Activated naive CD4-positive, alpha-beta T cell treated with anti-CD3 and anti-CD28 coated beads, Interleukin-2, amount 50 U/mL, for 24 hours (primary cell): ENCODE results near the gene C17orf107.

ENCODE experiments used
- H3K27ac Mint-ChIP-seq: one replicate; pipeline ENCODE4 v1.8.0; 2021; ENCODE audit warnings: mild to moderate bottlenecking, mixed read lengths
- H3K27me3 Mint-ChIP-seq: one replicate; pipeline ENCODE4 v1.8.0; 2021; ENCODE audit warnings: mixed read lengths
- H3K36me3 Mint-ChIP-seq: one replicate; pipeline ENCODE4 v1.8.0; 2021; ENCODE audit warnings: mixed read lengths
- H3K4me1 Mint-ChIP-seq: one replicate; pipeline ENCODE4 v1.8.0; 2021; ENCODE audit warnings: mixed read lengths
- H3K4me3 Mint-ChIP-seq: one replicate; pipeline ENCODE4 v1.8.0; 2021; ENCODE audit warnings: mild to moderate bottlenecking, mixed read lengths
- H3K9me3 Mint-ChIP-seq: one replicate; pipeline ENCODE4 v1.8.0; 2021; ENCODE audit warnings: mixed read lengths

The C17orf107 gene

DNA sequence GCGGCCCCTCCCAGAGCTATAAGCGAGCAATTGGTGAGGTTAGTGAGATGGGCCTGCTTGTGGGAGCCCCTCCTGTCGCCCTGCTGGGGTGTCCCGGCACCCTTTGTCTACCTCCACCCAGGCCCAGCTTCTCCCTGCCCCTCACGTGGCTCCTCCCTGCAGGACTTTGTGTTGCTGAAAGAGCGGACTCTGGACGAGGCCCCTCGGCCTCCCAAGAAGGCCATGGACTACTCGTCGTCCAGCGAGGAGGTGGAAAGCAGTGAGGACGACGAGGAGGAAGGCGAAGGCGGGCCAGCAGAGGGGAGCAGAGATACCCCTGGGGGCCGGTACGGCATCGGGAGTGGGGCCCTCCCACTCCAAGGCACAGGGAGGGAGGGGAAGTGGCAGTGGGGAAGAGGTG lies 6.1 kb upstream of the C17orf107 start:
- Mint-ChIP-seq H3K27me3 (no peaks in the 10 kb centered on the region), H3K4me3 (no peak overlapping the region), H3K36me3 (peaks cover 4% of the 10 kb centered on the region), H3K4me1 (peaks cover 5% of the 10 kb centered on the region), H3K9me3 (no peaks in the 10 kb centered on the region), H3K27ac (no peak overlapping the region)

DNA sequence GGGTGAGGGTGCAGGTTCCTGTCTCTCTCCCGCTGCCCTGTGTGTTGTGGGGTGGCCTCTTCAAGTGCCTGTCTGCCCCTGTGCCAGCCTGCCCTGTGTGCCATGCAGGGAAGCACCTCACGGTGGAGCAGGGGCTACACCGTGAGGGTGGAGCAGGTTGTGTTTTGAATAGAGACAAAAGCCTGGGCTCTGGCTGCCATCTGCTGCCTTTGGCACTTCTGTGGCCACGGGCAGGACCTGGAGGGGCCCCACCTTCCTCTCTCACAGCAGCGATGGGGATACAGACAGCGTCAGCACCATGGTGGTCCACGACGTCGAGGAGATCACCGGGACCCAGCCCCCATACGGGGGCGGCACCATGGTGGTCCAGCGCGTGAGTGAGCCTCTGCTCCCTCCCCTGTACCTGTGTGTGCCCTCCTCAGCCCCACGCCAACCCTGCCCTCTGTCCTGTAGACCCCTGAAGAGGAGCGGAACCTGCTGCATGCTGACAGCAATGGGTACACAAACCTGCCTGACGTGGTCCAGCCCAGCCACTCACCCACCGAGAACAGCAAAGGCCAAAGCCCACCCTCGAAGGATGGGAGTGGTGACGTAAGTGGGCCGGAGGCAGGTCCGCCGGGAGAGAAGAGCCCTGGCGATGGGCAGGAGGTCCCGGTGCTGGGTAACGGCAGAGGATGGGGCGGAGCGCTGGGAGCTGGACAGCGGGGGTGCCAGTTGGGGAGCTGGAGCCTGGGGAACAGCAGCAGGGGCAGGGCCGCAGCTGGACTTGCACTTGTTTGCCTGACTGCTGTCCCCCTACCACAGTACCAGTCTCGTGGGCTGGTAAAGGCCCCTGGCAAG lies 5.4 kb upstream of the C17orf107 start:
- Mint-ChIP-seq H3K9me3 (no peaks in the 10 kb centered on the region), H3K27ac (no peak overlapping the region), H3K27me3 (no peaks in the 10 kb centered on the region), H3K4me3 (no peak overlapping the region), H3K36me3 (peaks cover 4% of the 10 kb centered on the region), H3K4me1 (peaks cover 9% of the 10 kb centered on the region)

DNA sequence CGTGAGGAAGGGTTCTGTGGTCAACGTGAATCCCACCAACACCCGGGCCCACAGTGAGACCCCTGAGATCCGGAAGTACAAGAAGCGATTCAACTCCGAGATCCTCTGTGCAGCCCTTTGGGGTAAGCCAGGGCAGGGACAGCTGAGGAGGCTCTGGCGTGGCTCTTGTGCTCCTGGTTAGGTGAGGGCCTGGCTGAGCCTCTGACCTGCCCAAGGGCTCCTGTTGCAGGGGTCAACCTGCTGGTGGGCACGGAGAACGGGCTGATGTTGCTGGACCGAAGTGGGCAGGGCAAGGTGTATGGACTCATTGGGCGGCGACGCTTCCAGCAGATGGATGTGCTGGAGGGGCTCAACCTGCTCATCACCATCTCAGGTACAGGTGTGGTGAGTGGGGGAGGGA lies 4.2 kb upstream of the C17orf107 start:
- Mint-ChIP-seq H3K9me3 (no peaks in the 10 kb centered on the region), H3K36me3 (peaks cover 2% of the 10 kb centered on the region), H3K27me3 (no peaks in the 10 kb centered on the region), H3K27ac (no peak overlapping the region), H3K4me3 (no peak overlapping the region), H3K4me1 (peaks cover 13% of the 10 kb centered on the region)

GRCh38 chr17:4895657-4896331 lies 3.5 kb upstream of the C17orf107 start:
- H3K27ac Mint-ChIP-seq: no peak overlapping the region
- no peaks in the 10 kb centered on the region for H3K36me3 Mint-ChIP-seq
- no peaks in the 10 kb centered on the region for H3K9me3 Mint-ChIP-seq
- no peak overlapping the region for H3K4me3 Mint-ChIP-seq
- peaks cover 13% of the 10 kb centered on the region for H3K4me1 Mint-ChIP-seq
- H3K27me3 Mint-ChIP-seq: no peaks in the 10 kb centered on the region

GRCh38 chr17:4896332-4897197 lies 2.8 kb upstream of the C17orf107 start:
- H3K4me3 Mint-ChIP-seq: no peak overlapping the region
- no peak overlapping the region for H3K27ac Mint-ChIP-seq
- H3K36me3 Mint-ChIP-seq: no peaks in the 10 kb centered on the region
- peaks cover 13% of the 10 kb centered on the region for H3K4me1 Mint-ChIP-seq
- H3K9me3 Mint-ChIP-seq: no peaks in the 10 kb centered on the region
- H3K27me3 Mint-ChIP-seq: no peaks in the 10 kb centered on the region

DNA sequence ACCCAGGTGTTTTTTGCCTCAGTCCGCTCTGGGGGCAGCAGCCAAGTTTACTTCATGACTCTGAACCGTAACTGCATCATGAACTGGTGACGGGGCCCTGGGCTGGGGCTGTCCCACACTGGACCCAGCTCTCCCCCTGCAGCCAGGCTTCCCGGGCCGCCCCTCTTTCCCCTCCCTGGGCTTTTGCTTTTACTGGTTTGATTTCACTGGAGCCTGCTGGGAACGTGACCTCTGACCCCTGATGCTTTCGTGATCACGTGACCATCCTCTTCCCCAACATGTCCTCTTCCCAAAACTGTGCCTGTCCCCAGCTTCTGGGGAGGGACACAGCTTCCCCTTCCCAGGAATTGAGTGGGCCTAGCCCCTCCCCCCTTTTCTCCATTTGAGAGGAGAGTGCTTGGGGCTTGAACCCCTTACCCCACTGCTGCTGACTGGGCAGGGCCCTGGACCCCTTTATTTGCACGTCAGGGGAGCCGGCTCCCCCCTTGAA lies 2.1 kb upstream of the C17orf107 start:
- peaks cover 15% of the 10 kb centered on the region for H3K4me1 Mint-ChIP-seq
- no peaks in the 10 kb centered on the region for H3K9me3 Mint-ChIP-seq
- no peaks in the 10 kb centered on the region for H3K27me3 Mint-ChIP-seq
- no peaks in the 10 kb centered on the region for H3K36me3 Mint-ChIP-seq
- no peak overlapping the region for H3K4me3 Mint-ChIP-seq
- no peak overlapping the region for H3K27ac Mint-ChIP-seq

DNA sequence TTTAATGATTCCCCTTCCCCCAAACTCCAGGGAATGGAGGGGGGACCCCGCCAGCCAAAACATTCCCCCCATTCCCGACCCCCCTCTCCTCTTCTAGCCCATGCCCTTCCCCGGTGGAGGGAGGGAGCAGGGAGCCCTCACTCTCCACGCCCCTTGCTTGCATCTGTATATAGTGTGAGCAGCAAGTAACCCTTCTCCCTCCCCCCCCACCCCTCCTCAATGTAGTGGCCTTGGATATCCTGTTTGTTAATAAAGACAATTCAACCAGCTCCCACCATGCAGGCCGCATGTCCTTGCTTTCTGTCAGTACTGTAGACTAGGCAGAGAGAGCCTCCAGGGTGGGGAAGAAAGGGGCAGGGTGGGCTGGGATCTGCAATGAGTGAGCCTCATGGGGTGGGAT lies 1.6 kb upstream of the C17orf107 start:
- no peaks in the 10 kb centered on the region for H3K36me3 Mint-ChIP-seq
- peaks cover 20% of the 10 kb centered on the region for H3K4me1 Mint-ChIP-seq
- H3K27me3 Mint-ChIP-seq: no peaks in the 10 kb centered on the region
- H3K4me3 Mint-ChIP-seq: no peak overlapping the region
- H3K27ac Mint-ChIP-seq: no peak overlapping the region
- H3K9me3 Mint-ChIP-seq: no peaks in the 10 kb centered on the region

- no peaks in the 10 kb centered on the region for H3K36me3 Mint-ChIP-seq
- H3K4me3 Mint-ChIP-seq: peak overlapping the region; percentile 74
- H3K27ac Mint-ChIP-seq: no peak overlapping the region
- H3K9me3 Mint-ChIP-seq: no peaks in the 10 kb centered on the region
- no peaks in the 10 kb centered on the region for H3K27me3 Mint-ChIP-seq
- peaks cover 26% of the 10 kb centered on the region for H3K4me1 Mint-ChIP-seq
Measured at GRCh38 chr17:4898351-4898750, 985 bp upstream of the C17orf107 start.

GRCh38 chr17:4898927-4899326 lies 409 bp upstream of the C17orf107 start:
- Mint-ChIP-seq H3K4me3 (peak overlapping the region; percentile 74), H3K4me1 (peaks cover 31% of the 10 kb centered on the region), H3K9me3 (no peaks in the 10 kb centered on the region), H3K27ac (no peak overlapping the region), H3K36me3 (no peaks in the 10 kb centered on the region), H3K27me3 (no peaks in the 10 kb centered on the region)

DNA sequence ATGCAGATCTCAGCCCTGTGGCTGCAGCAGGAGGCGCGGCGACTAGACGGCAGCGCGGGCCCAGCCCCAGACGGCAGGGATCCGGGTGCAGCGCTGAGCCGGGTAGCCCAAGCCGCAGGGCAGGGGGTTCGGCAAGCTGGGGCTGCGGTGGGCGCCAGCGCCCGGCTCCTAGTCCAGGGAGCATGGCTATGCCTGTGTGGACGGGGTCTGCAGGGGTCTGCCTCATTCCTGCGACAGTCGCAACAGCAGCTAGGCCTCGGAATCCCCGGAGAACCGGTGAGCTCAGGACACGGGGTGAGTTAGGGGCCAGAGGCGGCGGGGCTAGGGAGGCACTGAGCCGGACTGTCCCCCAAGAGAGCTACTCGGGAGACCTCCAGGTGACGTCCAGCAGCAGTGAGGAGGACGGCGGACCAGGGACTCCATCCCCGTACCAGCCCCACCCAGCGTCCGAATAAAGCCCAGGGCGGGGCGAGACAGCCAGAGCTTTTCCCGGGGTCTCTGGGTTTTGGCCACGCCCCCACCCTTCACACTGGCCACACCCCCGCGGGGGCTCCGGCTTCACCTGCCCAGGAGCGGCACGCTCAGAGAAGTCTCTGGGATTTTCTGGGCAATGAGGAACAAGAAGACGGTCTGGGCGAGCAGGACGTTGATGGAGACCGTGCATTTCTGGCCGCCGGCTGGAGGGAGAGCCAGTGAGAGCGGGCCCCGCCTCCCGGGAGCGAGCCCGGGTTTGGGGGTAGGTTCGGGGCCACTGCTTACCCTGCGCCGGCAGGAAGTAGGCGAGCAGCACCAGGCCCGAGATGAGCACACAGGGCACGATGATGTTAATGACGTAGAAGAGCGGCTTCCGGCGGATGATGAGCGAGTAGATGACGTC lies 1.1 kb downstream of the C17orf107 start:
- Mint-ChIP-seq H3K4me3 (peak overlapping the region; percentile 94), H3K9me3 (no peaks in the 10 kb centered on the region), H3K27ac (peak overlapping the region; percentile 35), H3K4me1 (peaks cover 31% of the 10 kb centered on the region), H3K36me3 (no peaks in the 10 kb centered on the region), H3K27me3 (no peaks in the 10 kb centered on the region)

DNA sequence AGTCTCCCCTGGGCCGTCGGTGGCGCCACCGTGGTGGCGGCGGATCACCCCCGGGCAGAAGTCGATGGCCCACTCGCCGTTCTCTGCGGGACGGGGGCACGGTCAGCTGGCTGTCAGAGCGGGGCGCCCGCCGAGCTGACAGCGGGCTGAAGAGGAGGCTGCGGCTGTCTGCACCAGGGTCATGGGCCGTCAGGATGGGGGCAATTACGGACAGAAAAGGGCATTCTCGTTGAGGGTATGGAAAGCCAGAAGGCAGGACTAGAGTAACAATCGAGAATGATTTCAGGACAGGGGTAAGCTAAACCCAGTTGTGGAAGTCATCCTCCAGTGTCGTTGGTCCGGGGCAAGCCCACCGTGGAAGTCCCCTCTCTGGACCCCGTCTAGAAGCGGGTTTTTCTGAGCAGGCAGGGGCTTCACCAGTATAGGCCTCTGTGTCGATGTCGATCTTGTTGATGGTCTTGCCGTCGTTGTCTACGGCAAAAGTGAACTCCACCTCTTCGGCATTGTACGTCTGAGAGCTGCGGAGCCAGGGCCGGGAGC lies 1.8 kb downstream of the C17orf107 start:
- peaks cover 31% of the 10 kb centered on the region for H3K4me1 Mint-ChIP-seq
- no peaks in the 10 kb centered on the region for H3K9me3 Mint-ChIP-seq
- H3K4me3 Mint-ChIP-seq: peak overlapping the region; percentile 94
- no peaks in the 10 kb centered on the region for H3K27me3 Mint-ChIP-seq
- no peaks in the 10 kb centered on the region for H3K36me3 Mint-ChIP-seq
- H3K27ac Mint-ChIP-seq: peak overlapping the region; percentile 35

DNA sequence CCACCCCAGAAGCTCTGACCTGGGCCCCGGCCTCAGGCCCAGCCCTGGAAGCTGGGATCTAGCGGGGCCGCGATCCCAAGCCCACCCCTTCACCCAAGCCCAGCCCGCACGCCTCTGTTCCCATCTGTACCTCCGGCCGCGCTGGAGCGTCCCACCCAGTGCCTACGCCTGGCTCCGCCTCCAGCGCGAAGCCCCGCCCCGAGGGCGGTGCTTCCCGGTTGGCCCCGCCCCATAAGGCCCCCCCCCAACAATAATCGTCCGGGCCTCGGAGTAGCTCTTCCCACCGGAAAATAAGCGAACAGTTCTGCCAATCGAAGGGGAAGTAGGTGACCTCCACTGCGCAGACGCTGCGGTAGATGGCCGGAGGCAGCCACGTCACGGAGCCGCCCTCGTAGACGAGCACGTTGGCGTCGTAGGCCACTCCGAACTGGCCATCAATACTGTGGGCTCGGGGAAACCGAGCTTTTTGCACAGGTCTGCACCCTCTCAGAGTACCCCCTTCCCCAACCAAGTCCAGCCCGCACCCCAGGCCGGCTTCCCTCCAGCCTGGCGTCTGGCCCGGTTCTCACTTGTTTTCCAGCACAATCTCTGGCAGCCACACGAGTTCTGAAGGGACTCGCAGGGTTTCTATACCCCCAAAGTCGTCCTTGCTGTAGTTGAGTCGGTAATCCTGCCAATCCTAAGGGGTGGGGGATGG lies 2.5 kb downstream of the C17orf107 start:
- H3K27me3 Mint-ChIP-seq: no peaks in the 10 kb centered on the region
- peak overlapping the region; percentile 19 for H3K4me3 Mint-ChIP-seq
- no peak overlapping the region for H3K27ac Mint-ChIP-seq
- peaks cover 31% of the 10 kb centered on the region for H3K4me1 Mint-ChIP-seq
- no peaks in the 10 kb centered on the region for H3K36me3 Mint-ChIP-seq
- no peaks in the 10 kb centered on the region for H3K9me3 Mint-ChIP-seq

GRCh38 chr17:4902540-4902939 lies 3.2 kb downstream of the C17orf107 start:
- H3K27me3 Mint-ChIP-seq: no peaks in the 10 kb centered on the region
- no peak overlapping the region for H3K27ac Mint-ChIP-seq
- H3K4me1 Mint-ChIP-seq: peaks cover 31% of the 10 kb centered on the region
- H3K4me3 Mint-ChIP-seq: peak overlapping the region; percentile 41
- H3K9me3 Mint-ChIP-seq: no peaks in the 10 kb centered on the region
- H3K36me3 Mint-ChIP-seq: no peaks in the 10 kb centered on the region
